ENCODE data around the gene CA11.

Gene CA11

GRCh38 chr19:48625891-48626327 lies 20.1 kb downstream of the CA11 start:
- Histone ChIP-seq H3K4me3 (no peak overlapping the region), H3K36me3 (peaks cover 0 to 61% (median 7%) of the 10 kb centered on the region in 3 donors), H3K9me3 (no peaks in the 10 kb centered on the region), H3K27me3 (no peaks in the 10 kb centered on the region), H3K27ac (no peak overlapping the region), H3K4me1 (peaks cover 0 to 40% (median 30%) of the 10 kb centered on the region in 4 donors)
- peak in 1 of 2 donors; percentile 71 for DNase-seq
- intact Hi-C loops (cut with DNase I; ENCODE audit: low total_unique reads) = no loop called here
- TF ChIP-seq, protein P1, sequence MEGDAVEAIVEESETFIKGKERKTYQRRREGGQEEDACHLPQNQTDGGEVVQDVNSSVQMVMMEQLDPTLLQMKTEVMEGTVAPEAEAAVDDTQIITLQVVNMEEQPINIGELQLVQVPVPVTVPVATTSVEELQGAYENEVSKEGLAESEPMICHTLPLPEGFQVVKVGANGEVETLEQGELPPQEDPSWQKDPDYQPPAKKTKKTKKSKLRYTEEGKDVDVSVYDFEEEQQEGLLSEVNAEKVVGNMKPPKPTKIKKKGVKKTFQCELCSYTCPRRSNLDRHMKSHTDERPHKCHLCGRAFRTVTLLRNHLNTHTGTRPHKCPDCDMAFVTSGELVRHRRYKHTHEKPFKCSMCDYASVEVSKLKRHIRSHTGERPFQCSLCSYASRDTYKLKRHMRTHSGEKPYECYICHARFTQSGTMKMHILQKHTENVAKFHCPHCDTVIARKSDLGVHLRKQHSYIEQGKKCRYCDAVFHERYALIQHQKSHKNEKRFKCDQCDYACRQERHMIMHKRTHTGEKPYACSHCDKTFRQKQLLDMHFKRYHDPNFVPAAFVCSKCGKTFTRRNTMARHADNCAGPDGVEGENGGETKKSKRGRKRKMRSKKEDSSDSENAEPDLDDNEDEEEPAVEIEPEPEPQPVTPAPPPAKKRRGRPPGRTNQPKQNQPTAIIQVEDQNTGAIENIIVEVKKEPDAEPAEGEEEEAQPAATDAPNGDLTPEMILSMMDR (IDR thresholded peaks at IDR 0.05) = no peak

- TF ChIP-seq, protein P1 (IDR thresholded peaks at IDR 0.05) = no peak
- intact Hi-C loops (cut with DNase I; ENCODE audit: low total_unique reads) = no loop called here
- peaks cover 0 to 39% (median 28%) of the 10 kb centered on the region in 4 donors for H3K4me1 ChIP-seq
- H3K4me3 ChIP-seq = peak overlapping the region; percentile 56 to 64
- no peaks in the 10 kb centered on the region for H3K27me3 ChIP-seq
- no peaks in the 10 kb centered on the region for H3K9me3 ChIP-seq
- H3K36me3 ChIP-seq = peaks cover 0 to 52% (median 7%) of the 10 kb centered on the region in 3 donors
- DNase-seq = peak in 1 of 2 donors; percentile 69
- H3K27ac ChIP-seq = peak overlapping the region; percentile 80 to 81
These were observed 20.9 kb downstream of the CA11 start for GRCh38 chr19:48624791-48625723.

GRCh38 chr19:48624067-48624594 lies 21.9 kb downstream of the CA11 start:
- H3K36me3 ChIP-seq = peaks cover 0 to 43% (median 7%) of the 10 kb centered on the region in 3 donors
- peaks cover 0 to 42% (median 29%) of the 10 kb centered on the region in 4 donors for H3K4me1 ChIP-seq
- no peaks in the 10 kb centered on the region for H3K9me3 ChIP-seq
- peak; percentile 98 to 99 for DNase-seq
- intact Hi-C loops (cut with DNase I; ENCODE audit: low total_unique reads) = no loop called here
- H3K4me3 ChIP-seq = peak overlapping the region; percentile 56 to 64
- H3K27ac ChIP-seq = peak overlapping the region; percentile 80 to 81
- H3K27me3 ChIP-seq = no peaks in the 10 kb centered on the region
- TF ChIP-seq, protein P1 (IDR thresholded peaks at IDR 0.05) = peak in 1 of 2 experiments; percentile 7

GRCh38 chr19:48623556-48624066 lies 22.4 kb downstream of the CA11 start:
- intact Hi-C loops (cut with DNase I; ENCODE audit: low total_unique reads) = no loop called here
- H3K4me1 ChIP-seq = peaks cover 0 to 42% (median 29%) of the 10 kb centered on the region in 4 donors
- peak overlapping the region; percentile 80 to 81 for H3K27ac ChIP-seq
- H3K9me3 ChIP-seq = no peaks in the 10 kb centered on the region
- no peak for DNase-seq
- H3K36me3 ChIP-seq = peaks cover 0 to 38% (median 7%) of the 10 kb centered on the region in 3 donors
- H3K27me3 ChIP-seq = no peaks in the 10 kb centered on the region
- TF ChIP-seq, protein P1 (IDR thresholded peaks at IDR 0.05) = no peak
- peak overlapping the region; percentile 56 to 64 for H3K4me3 ChIP-seq

- intact Hi-C loops (cut with DNase I; ENCODE audit: low total_unique reads) = no loop called here
- Histone ChIP-seq H3K4me3 (peak overlapping the region; percentile 72 to 81), H3K27me3 (no peaks in the 10 kb centered on the region), H3K36me3 (peaks cover 24 to 33% (median 26%) of the 10 kb centered on the region in 3 donors), H3K27ac (peak overlapping the region; percentile 86 to 91), H3K9me3 (no peaks in the 10 kb centered on the region), H3K4me1 (peaks cover 0 to 64% (median 39%) of the 10 kb centered on the region in 4 donors)
- TF ChIP-seq, protein P1 (IDR thresholded peaks at IDR 0.05) = no peak
- no peak for DNase-seq
These were observed 26.0 kb downstream of the CA11 start for GRCh38 chr19:48619692-48620585.
